ENCODE measurements around the gene SLC45A2. TPM values are rescaled to one million over a fixed set of nuclear protein-coding genes. Genes with fewer than 3 reads are reported as not detected.

The SLC45A2 gene
- total RNA-seq, 1 experiment from 2014 or later: not detected

GRCh38 chr5:33936004-33936380 is 48.5 kb downstream of the SLC45A2 start:
- Histone ChIP-seq H3K27me3 (ENCODE audit: insufficient read depth, low read length) (peaks cover 11% of the 10 kb centered on the region; the same call in 1 of the 2 replicates), H3K14ac (ENCODE audit: insufficient read depth, low read length) (no peak overlapping the region; the same call in 1 of the 2 replicates), H2BK5ac (ENCODE audit: insufficient read length, low read length) (no peak overlapping the region), H2BK12ac (ENCODE audit: insufficient read length, low read depth, low read length) (no peak overlapping the region), H4K20me1 (ENCODE audit: control insufficient read depth, insufficient read depth, insufficient read length) (no peaks in the 10 kb centered on the region), H2BK120ac (ENCODE audit: low read depth, low read length, poor library complexity, severe bottlenecking) (no peak overlapping the region), H3K9me3 (ENCODE audit: control insufficient read depth, low read depth, low read length) (no peaks in the 10 kb centered on the region), H3K79me2 (ENCODE audit: insufficient read depth, low read length) (no peaks in the 10 kb centered on the region), H3K23ac (ENCODE audit: insufficient read length, low read depth, low read length) (no peak overlapping the region), H4K91ac (ENCODE audit: insufficient read length, low read depth, low read length) (no peak overlapping the region), H3T11ph (ENCODE audit: low read length) (no peak overlapping the region), H2AK5ac (ENCODE audit: insufficient read length, low read length) (no peak overlapping the region), H3K18ac (ENCODE audit: insufficient read length, low read depth, low read length) (no peak overlapping the region), H3K9ac (ENCODE audit: extremely low read depth, insufficient read length, low read length) (no peak overlapping the region), H2AFZ (ENCODE audit: low read length) (no peak overlapping the region), H4K8ac (replicated peaks; ENCODE audit: insufficient read length, low read depth, low read length) (no peak overlapping the region), H2BK15ac (ENCODE audit: low read depth, low read length) (no peak overlapping the region; the same call in 1 of the 2 replicates), H3K27ac (ENCODE audit: insufficient read length, low read depth, low read length) (no peak overlapping the region), H3K56ac (ENCODE audit: insufficient read length, low read depth, low read length) (no peak overlapping the region), H3K79me1 (ENCODE audit: insufficient read depth, low read depth, low read length, poor library complexity, severe bottlenecking) (no peaks in the 10 kb centered on the region), H3K4ac (ENCODE audit: low read depth, low read length) (no peak overlapping the region), H3K23me2 (ENCODE audit: insufficient read length, low read depth, low read length, poor library complexity, severe bottlenecking) (peaks cover 10% of the 10 kb centered on the region), H2BK20ac (ENCODE audit: low read depth, low read length, poor library complexity, severe bottlenecking) (no peak overlapping the region), H4K5ac (ENCODE audit: insufficient read length, low read depth, low read length) (no peak overlapping the region), H3K4me2 (ENCODE audit: insufficient read depth, insufficient read length, low read length) (peak overlapping the region; percentile 84), H3K4me1 (ENCODE audit: insufficient read depth, low read length) (no peaks in the 10 kb centered on the region)
- H3K27ac Mint-ChIP-seq: 0 out of 7 replicates have a peak overlapping the region, but pooled peaks of 1 of the 3 experiments have one; percentile 9
- no peaks in the 10 kb centered on the region for H3K9me3 Mint-ChIP-seq
- peak; percentile 82 for DNase-seq
- peak overlapping the region; percentile 82 to 87 for H3K4me3 Mint-ChIP-seq
- no peaks in the 10 kb centered on the region for H3K36me3 Mint-ChIP-seq (ENCODE audit: insufficient read depth in 1 of 3, low read depth in 3 of 3)
- H3K27me3 Mint-ChIP-seq (ENCODE audit: low read depth): peaks cover 36% of the 10 kb centered on the region
- no CpG with 5 or more reads among the region's 30 CpGs for WGBS (ENCODE audit: extremely low coverage, insufficient read length, low lambda C conversion rate)
- H3K4me1 Mint-ChIP-seq: peaks cover 23 to 29% of the 10 kb centered on the region in 2 experiments
- no peak for TF ChIP-seq CTCF (conservative IDR thresholded peaks at IDR 0.05)
